ENCODE results near the gene RAET1L.
"Not testable (repeated sequence)": the region's sequence is repeated elsewhere in the genome, so short reads cannot be mapped to it uniquely, and the experiment has no call there.

The RAET1L gene

DNA sequence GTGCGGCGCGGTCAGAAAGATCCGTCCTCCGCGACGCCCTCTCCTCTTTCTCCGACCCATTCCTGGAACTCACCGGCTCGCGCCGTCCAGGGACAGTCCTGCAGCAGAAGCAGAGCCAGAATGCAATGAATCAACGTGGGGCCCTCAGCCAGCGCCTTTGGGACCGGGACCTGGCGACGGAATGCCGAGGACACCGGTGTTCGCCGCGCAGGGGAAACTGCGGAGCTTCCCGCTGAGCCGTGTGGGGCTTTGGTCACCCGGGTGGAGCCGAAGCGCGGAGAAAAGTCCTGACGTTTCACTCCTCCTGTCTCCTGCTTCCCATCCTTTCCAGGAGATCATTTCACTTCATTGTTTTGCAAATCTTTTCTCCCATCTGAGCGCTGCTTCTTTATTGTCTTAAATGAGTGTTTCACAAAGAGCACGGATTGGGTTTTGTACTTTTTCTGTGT is 35.1 kb downstream of the RAET1L start:
- DNase-seq: no peak

DNA sequence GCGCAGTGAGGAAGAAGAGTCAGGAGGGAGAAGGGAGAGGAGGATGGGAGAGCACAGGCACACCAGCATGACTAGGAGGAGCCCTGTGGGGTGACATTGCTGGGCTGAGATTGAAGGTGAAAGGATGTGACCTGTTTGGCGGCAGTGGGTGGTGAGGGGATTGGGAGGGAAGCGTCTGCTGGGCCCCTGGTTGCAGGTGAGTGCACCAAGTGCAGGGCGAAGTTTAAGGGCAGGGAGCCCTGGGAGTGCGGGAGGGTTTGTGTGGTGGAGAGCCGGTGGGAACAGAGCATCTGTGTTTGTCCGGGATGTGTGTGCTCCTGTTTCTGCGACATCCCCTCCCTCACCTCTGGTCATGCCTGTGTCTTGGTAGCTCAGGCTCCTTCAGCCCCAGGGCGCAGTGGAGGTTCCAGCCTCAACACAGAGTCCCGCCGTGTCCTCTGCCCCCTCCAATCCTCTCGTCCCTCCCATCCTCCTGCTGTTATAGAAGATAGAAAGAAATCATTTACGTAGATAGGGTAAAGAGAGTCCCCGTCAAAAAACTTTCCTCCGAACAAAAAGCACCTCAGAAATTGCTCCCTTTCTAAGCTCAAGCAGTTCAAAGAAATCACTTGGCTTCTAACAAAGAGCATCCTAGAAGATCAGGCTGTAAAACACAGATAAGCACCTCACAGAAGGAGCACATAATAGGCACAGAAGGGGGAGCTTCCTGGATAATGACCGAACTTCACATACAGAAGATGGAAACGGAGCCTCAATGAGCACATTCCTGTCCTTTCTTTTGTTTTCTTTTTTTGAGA is 36.6 kb downstream of the RAET1L start:
- no peak for DNase-seq

DNA sequence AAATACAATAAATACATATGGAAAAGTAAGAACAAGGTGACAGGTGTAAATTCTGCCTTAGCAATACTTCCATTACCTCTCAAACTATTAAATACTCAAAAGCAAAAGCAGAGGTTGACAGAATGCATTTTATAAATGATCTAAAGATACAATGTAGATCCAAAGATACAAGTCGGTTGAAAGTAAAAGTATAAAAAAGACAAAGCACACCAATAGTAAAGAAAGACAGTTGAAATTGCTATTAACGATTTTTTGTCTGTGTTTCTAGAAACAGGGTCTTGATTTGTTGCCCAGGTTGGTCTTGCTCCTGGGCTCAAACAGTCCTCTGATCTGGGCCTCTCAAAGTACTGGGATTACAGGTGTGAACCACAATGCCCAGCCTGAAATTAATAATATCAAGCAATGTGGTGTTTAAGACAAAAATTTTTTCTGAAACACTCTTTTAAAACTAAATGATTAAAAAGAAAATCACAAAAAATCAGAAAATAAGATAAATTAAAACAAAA is 37.7 kb downstream of the RAET1L start:
- DNase-seq: no peak

GRCh38 chr6:149985481-149985937 is 39.8 kb downstream of the RAET1L start:
- no peak for DNase-seq

GRCh38 chr6:149984773-149985172 is 40.6 kb downstream of the RAET1L start:
- no peak for DNase-seq

GRCh38 chr6:149983145-149983544 is 42.2 kb downstream of the RAET1L start:
- DNase-seq: no peak

DNA sequence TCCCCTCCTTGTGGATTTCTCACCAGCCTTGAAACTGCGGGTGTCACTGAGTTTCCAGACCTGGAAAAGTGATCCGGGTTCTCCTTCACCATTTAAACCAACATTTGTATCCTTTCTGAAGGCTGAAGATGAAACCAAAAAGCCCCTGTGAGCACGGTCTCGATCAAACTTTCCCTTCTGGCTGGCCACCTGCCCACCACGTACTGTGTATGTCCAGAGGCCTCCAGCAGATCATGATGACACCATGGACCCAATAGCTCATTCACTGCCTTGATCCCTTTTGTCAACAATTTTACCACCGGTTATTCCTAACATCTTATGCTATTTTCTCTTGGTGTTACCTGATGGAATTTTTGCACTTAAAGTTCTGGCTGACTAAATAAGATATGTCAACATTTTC is 46.0 kb downstream of the RAET1L start:
- DNase-seq: no peak

DNA sequence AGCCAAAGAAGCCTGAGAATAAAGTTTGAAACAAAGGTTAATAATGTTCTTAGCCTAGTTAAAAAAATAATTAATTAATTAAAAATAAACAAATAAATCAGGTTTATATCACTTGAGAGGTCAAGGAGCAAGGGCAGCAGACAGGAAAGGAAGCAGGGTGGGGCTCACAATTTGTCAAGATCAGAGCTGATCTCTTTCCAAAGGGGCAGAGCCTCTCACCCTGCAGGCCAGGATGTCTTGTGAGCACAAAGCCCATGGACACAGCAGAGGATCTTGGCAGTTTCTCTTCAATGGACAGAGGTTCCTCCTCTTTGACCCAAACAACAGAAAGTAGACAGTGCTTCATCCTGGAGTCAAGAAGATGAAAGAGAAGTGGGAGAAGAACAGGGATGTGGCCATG is 46.7 kb downstream of the RAET1L start:
- DNase-seq: no peak

DNA sequence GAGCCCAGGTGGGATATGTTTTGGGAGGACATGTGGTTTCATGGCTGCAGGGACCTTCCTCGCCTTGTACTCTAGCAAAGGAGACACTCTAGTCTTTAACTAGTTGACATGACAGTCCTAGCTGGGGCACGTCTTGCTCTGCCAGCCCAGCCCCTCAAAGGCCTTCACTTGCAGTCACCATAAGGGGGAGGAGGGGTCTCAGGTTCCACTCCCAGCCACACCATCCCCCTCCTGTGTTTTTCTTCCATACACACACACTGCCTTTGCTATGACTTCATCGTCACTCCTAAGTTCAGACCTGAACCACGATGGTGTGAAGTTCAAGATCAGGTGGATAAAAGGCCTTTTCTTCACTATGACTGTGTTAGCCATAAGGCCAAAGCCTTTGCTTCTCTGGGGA is 48.1 kb downstream of the RAET1L start:
- DNase-seq: no peak

DNA sequence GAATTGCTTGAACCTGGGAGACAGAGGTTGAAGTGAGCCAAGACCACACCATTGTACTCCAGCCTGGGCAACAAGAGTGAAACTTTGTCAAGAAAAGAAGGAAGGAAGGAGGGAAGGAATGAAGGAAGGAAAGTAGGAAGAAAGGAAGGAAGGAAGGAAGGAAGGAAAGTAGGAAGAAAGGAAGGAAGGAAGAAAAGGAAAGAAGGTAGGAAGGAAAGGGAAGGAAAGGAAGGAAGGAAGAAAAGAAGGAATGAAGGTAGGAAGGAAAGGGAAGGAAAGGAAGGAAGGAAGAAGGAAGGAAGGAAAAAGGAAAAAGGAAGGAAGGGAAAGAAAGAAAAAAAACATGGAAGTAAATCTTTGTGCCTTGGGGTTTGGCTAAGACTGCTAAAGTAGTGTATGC is 49.9 kb downstream of the RAET1L start:
- no peak for DNase-seq

DNA sequence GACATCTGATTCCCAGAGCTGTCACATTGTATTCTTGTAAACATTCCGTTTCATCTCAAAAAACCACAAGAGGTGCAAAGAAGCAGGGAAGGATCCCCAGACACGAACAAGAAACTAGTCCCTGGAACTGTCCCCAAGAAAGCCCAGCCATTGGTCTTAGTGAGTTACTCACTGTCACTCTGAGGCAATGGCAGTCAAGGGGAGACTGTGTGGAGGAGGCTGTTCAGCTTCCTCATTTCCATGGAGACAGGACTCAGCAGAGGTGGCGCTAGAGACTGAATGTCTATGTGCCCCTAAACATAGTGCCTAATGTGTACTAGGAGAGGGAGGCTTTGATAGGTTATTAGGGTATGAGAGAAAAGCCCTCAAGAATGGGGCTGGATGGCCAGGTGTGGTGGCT is 50.5 kb downstream of the RAET1L start:
- no peak for DNase-seq

DNA sequence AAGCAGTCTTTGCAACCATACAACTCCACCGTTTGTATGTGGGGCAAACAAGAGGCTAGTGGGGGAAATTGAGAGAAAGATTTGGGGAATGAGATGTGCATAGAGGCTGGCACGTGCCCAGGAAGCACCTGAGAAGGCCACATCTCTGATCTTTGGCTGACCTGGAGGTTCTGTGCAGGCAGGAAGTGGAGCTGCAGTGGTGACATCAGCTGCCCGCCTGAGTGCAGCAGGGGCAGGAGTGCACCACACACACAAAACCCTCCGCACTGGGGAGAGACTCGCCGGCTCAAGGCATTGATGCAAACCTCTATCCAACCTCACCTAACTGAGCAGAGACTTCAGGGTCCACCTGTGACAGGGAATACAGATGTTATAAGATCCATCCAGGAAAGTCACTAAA is 50.9 kb downstream of the RAET1L start:
- not testable (repeated sequence) for DNase-seq

DNA sequence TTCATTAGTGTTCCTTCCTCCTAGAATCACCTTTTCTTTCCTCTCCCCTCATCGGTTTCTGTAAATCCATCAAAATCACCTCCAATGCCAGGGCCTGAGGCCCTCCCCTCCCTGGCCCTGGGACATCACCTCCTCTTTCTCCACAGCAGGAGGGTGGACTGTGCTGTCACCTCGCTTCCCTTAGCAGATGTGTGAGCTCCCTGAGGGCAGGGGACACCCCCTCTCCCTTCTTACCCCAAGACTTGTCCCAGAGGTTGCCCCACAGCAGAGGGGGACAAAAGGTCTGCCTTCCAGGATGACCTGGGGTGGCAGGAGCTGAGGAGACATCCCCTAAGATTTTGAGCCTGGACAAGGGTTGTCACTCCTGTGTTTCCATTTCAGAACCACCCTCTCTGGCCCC is 55.7 kb downstream of the RAET1L start:
- DNase-seq: no peak

- not testable (repeated sequence) for DNase-seq
Observed at GRCh38 chr6:149968909-149969308, 56.4 kb downstream of the RAET1L start.
